ENCODE measurements around the gene DLG1. TPM values are rescaled to one million over a fixed set of nuclear protein-coding genes. Genes with fewer than 3 reads are reported as not detected.
"Not testable (repeated sequence)": the region's sequence is repeated elsewhere in the genome, so short reads cannot be mapped to it uniquely, and the experiment has no call there.

Gene DLG1
- total and polyA plus RNA-seq, 2 donors: 37.6 to 40.4 TPM

GRCh38 chr3:197085137-197085536 is 213.3 kb downstream of the DLG1 start:
- WGBS: 98% methylated on average over 4 of the region's 4 CpGs
- Histone ChIP-seq H3K27ac (ENCODE audit: low read depth in 1 of 2, low read length in 1 of 2) (no peak overlapping the region), H3K4me3 (ENCODE audit: low read length in 2 of 2) (no peak overlapping the region), H3K27me3 (ENCODE audit: control insufficient read depth in 2 of 2, insufficient read depth in 1 of 2, low read length in 1 of 2) (no peaks in the 10 kb centered on the region), H3K9me3 (ENCODE audit: control insufficient read depth in 2 of 2, insufficient read depth in 1 of 2, low read length in 1 of 2) (no peaks in the 10 kb centered on the region), H3K36me3 (ENCODE audit: control insufficient read depth in 2 of 2, insufficient read depth in 2 of 2, low read length in 1 of 2) (peaks cover 0 to 9% of the 10 kb centered on the region in 2 donors), H3K4me1 (ENCODE audit: control insufficient read depth in 2 of 2, insufficient read depth in 2 of 2, low read length in 2 of 2) (no peaks in the 10 kb centered on the region)
- DNase-seq (ENCODE audit: low read depth in 6 of 9, low spot score in 9 of 9): no peak

DNA sequence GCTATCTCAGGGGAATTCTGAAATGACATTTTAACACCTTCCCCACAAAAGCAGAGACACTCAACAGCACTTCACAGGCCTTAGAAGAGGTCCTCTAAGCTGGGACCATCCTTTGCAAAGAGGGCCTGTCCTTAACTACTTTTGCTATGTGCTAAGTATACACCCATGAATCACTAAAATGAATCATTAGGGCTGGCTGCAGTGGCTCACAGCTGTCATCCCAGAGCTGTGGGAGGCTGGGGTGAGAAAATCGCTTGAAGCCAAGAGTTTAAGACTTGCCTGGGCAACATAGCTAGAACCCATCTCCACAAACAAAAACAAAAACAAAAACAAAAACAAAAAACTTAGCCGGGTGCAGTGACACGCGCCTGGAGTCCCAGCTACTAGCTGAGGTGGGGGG is 214.9 kb downstream of the DLG1 start:
- peaks cover 0 to 9% of the 10 kb centered on the region in 2 donors for H3K36me3 ChIP-seq (ENCODE audit: control insufficient read depth in 2 of 2, insufficient read depth in 2 of 2, low read length in 1 of 2)
- 98% methylated on average over 4 of the region's 4 CpGs for WGBS
- no peaks in the 10 kb centered on the region for H3K27me3 ChIP-seq (ENCODE audit: control insufficient read depth in 2 of 2, insufficient read depth in 1 of 2, low read length in 1 of 2)
- H3K9me3 ChIP-seq (ENCODE audit: control insufficient read depth in 2 of 2, insufficient read depth in 1 of 2, low read length in 1 of 2): no peaks in the 10 kb centered on the region
- H3K4me1 ChIP-seq (ENCODE audit: control insufficient read depth in 2 of 2, insufficient read depth in 2 of 2, low read length in 2 of 2): no peaks in the 10 kb centered on the region
- no peak for DNase-seq (ENCODE audit: low read depth in 6 of 9, low spot score in 9 of 9)
- no peak overlapping the region for H3K27ac ChIP-seq (ENCODE audit: low read depth in 1 of 2, low read length in 1 of 2)
- no peak overlapping the region for H3K4me3 ChIP-seq (ENCODE audit: low read length in 2 of 2)

DNA sequence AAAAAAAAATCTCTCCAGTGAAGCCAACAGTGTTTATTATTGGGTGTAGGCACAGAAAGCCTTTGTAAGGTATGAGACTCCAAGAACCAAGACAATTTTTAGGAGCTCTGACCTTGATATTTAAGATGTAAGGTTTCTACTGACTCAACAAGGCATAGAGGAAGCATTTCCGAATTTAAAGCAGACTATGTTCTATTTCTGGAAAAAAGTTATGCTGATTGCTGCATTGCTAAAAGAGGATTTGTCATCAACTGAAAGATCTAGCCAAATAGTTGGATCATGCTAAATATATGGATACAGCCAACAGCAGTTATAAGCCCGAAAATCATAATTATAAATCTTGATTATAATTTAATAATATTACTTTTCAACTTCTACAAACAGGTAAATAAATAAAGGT is 215.5 kb downstream of the DLG1 start:
- H3K4me3 ChIP-seq (ENCODE audit: low read length in 2 of 2): no peak overlapping the region
- H3K9me3 ChIP-seq (ENCODE audit: control insufficient read depth in 2 of 2, insufficient read depth in 1 of 2, low read length in 1 of 2): no peaks in the 10 kb centered on the region
- H3K27ac ChIP-seq (ENCODE audit: low read depth in 1 of 2, low read length in 1 of 2): no peak overlapping the region
- no peaks in the 10 kb centered on the region for H3K4me1 ChIP-seq (ENCODE audit: control insufficient read depth in 2 of 2, insufficient read depth in 2 of 2, low read length in 2 of 2)
- DNase-seq (ENCODE audit: low read depth in 6 of 9, low spot score in 9 of 9): no peak
- H3K27me3 ChIP-seq (ENCODE audit: control insufficient read depth in 2 of 2, insufficient read depth in 1 of 2, low read length in 1 of 2): no peaks in the 10 kb centered on the region
- WGBS: 96% methylated on average over 2 of the region's 2 CpGs
- H3K36me3 ChIP-seq (ENCODE audit: control insufficient read depth in 2 of 2, insufficient read depth in 2 of 2, low read length in 1 of 2): peaks cover 2 to 9% of the 10 kb centered on the region in 2 donors

DNA sequence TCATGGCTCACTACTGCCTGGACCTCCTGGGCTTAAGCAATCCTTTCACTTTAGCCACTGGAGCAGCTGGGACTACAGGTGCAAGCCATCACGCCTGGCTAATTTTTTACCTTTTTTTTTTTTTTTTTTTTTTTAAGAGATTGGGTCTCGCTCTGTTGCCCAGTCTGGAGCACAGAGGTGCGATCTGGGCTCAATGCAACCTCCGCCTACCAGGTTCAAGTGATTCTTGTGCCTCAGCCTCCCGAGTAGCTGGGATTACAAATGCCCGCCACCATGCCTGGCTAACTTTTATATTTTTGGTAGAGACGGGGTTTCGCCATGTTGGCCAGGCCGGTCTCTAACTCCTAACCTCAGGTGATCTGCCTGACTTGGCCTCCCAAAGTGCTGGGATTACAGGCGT is 218.1 kb downstream of the DLG1 start:
- no peaks in the 10 kb centered on the region for H3K4me1 ChIP-seq (ENCODE audit: control insufficient read depth in 2 of 2, insufficient read depth in 2 of 2, low read length in 2 of 2)

DNA sequence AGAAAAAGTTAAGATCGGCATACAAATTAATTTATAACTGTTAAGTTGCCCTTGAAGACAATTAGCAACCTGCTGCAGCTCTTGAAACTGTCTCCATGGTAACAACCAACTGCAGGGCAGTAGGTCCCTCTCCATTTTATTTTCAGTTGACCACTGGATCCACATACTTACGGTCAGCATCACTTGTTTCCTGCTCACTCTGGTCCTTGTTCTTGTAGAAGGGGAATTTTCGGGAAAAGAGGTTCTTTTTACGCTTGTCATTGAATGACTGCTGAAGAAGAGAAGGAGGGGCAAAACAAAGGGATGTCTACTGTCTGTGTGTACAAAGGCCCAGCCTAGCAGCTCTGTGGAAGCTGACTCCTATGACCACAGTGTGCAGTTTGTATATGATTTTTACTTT is 222.0 kb downstream of the DLG1 start:
- H3K4me1 ChIP-seq (ENCODE audit: control insufficient read depth in 2 of 2, insufficient read depth in 2 of 2, low read length in 2 of 2): no peaks in the 10 kb centered on the region
- whole genome bisulfite sequencing: 98% methylated on average over 4 of the region's 4 CpGs
- H3K27me3 ChIP-seq (ENCODE audit: control insufficient read depth in 2 of 2, insufficient read depth in 1 of 2, low read length in 1 of 2): no peaks in the 10 kb centered on the region
- H3K4me3 ChIP-seq (ENCODE audit: low read length in 2 of 2): no peak overlapping the region
- no peak overlapping the region for H3K27ac ChIP-seq (ENCODE audit: low read depth in 1 of 2, low read length in 1 of 2)
- peaks cover 7 to 9% of the 10 kb centered on the region in 2 donors for H3K36me3 ChIP-seq (ENCODE audit: control insufficient read depth in 2 of 2, insufficient read depth in 2 of 2, low read length in 1 of 2)
- DNase-seq (ENCODE audit: low read depth in 6 of 9, low spot score in 9 of 9): no peak
- H3K9me3 ChIP-seq (ENCODE audit: control insufficient read depth in 2 of 2, insufficient read depth in 1 of 2, low read length in 1 of 2): no peaks in the 10 kb centered on the region

More for the DNA sequence above, 218.1 kb downstream of the DLG1 start:
- Histone ChIP-seq H3K9me3 (ENCODE audit: control insufficient read depth in 2 of 2, insufficient read depth in 1 of 2, low read length in 1 of 2) (no peaks in the 10 kb centered on the region), H3K36me3 (ENCODE audit: control insufficient read depth in 2 of 2, insufficient read depth in 2 of 2, low read length in 1 of 2) (peaks cover 7 to 14% of the 10 kb centered on the region in 2 donors), H3K27ac (ENCODE audit: low read depth in 1 of 2, low read length in 1 of 2) (no peak overlapping the region), H3K4me3 (ENCODE audit: low read length in 2 of 2) (no peak overlapping the region), H3K27me3 (ENCODE audit: control insufficient read depth in 2 of 2, insufficient read depth in 1 of 2, low read length in 1 of 2) (no peaks in the 10 kb centered on the region)
- no peak for DNase-seq (ENCODE audit: low read depth in 6 of 9, low spot score in 9 of 9)
- 98% methylated on average over 10 of the region's 10 CpGs for WGBS

GRCh38 chr3:197068077-197068476 is 230.3 kb downstream of the DLG1 start:
- 95% methylated on average over 1 of the region's 1 CpG for WGBS

DNA sequence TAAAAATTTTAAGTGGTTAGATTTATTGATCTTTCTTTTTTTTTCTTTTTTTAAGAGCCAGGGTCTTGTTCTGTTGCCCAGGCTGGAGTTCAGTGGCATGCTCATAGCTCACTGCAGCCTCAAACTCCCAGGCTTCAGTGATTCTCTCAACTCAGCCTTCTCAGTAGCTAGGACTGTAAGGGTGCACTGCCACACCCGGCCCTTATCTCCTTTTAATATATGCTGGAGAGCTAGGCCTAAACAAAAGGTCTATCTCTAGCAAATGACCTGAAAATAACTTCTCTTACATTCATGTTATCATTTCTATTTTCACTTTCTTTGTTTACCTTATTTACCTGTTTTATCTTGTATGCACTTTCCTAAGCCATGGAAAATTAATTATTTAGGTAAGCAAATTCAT is 233.6 kb downstream of the DLG1 start:
- H3K36me3 ChIP-seq (ENCODE audit: control insufficient read depth in 2 of 2, insufficient read depth in 2 of 2, low read length in 1 of 2): peaks cover 0 to 41% of the 10 kb centered on the region in 2 donors
- no peak for DNase-seq (ENCODE audit: low read depth in 6 of 9, low spot score in 9 of 9)
- no peaks in the 10 kb centered on the region for H3K27me3 ChIP-seq (ENCODE audit: control insufficient read depth in 2 of 2, insufficient read depth in 1 of 2, low read length in 1 of 2)
- no peak overlapping the region for H3K27ac ChIP-seq (ENCODE audit: low read depth in 1 of 2, low read length in 1 of 2)
- H3K9me3 ChIP-seq (ENCODE audit: control insufficient read depth in 2 of 2, insufficient read depth in 1 of 2, low read length in 1 of 2): no peaks in the 10 kb centered on the region
- WGBS: 100% methylated on average over 1 of the region's 1 CpG
- no peaks in the 10 kb centered on the region for H3K4me1 ChIP-seq (ENCODE audit: control insufficient read depth in 2 of 2, insufficient read depth in 2 of 2, low read length in 2 of 2)
- H3K4me3 ChIP-seq (ENCODE audit: low read length in 2 of 2): no peak overlapping the region

More at GRCh38 chr3:197068077-197068476, 230.3 kb downstream of the DLG1 start:
- no peak for DNase-seq (ENCODE audit: low read depth in 6 of 9, low spot score in 9 of 9)
- Histone ChIP-seq H3K27me3 (ENCODE audit: control insufficient read depth in 2 of 2, insufficient read depth in 1 of 2, low read length in 1 of 2) (no peaks in the 10 kb centered on the region), H3K9me3 (ENCODE audit: control insufficient read depth in 2 of 2, insufficient read depth in 1 of 2, low read length in 1 of 2) (no peaks in the 10 kb centered on the region), H3K4me3 (ENCODE audit: low read length in 2 of 2) (no peak overlapping the region), H3K36me3 (ENCODE audit: control insufficient read depth in 2 of 2, insufficient read depth in 2 of 2, low read length in 1 of 2) (peaks cover 0 to 17% of the 10 kb centered on the region in 2 donors), H3K4me1 (ENCODE audit: control insufficient read depth in 2 of 2, insufficient read depth in 2 of 2, low read length in 2 of 2) (no peaks in the 10 kb centered on the region), H3K27ac (ENCODE audit: low read depth in 1 of 2, low read length in 1 of 2) (no peak overlapping the region)

- no peak for DNase-seq (ENCODE audit: low read depth in 6 of 9, low spot score in 9 of 9)
- Histone ChIP-seq H3K27me3 (ENCODE audit: control insufficient read depth in 2 of 2, insufficient read depth in 1 of 2, low read length in 1 of 2) (no peaks in the 10 kb centered on the region), H3K27ac (ENCODE audit: low read depth in 1 of 2, low read length in 1 of 2) (no peak overlapping the region), H3K4me1 (ENCODE audit: control insufficient read depth in 2 of 2, insufficient read depth in 2 of 2, low read length in 2 of 2) (no peaks in the 10 kb centered on the region), H3K9me3 (ENCODE audit: control insufficient read depth in 2 of 2, insufficient read depth in 1 of 2, low read length in 1 of 2) (no peaks in the 10 kb centered on the region), H3K36me3 (ENCODE audit: control insufficient read depth in 2 of 2, insufficient read depth in 2 of 2, low read length in 1 of 2) (peaks cover under 1 to 58% of the 10 kb centered on the region in 2 donors), H3K4me3 (ENCODE audit: low read length in 2 of 2) (no peak overlapping the region)
- WGBS: 97% methylated on average over 4 of the region's 4 CpGs
These were observed 236.0 kb downstream of the DLG1 start for GRCh38 chr3:197062446-197062845.

- H3K27ac ChIP-seq (ENCODE audit: low read depth in 1 of 2, low read length in 1 of 2); H3K4me1 ChIP-seq (ENCODE audit: control insufficient read depth in 2 of 2, insufficient read depth in 2 of 2, low read length in 2 of 2); H3K9me3 ChIP-seq (ENCODE audit: control insufficient read depth in 2 of 2, insufficient read depth in 1 of 2, low read length in 1 of 2); H3K27me3 ChIP-seq (ENCODE audit: control insufficient read depth in 2 of 2, insufficient read depth in 1 of 2, low read length in 1 of 2); DNase-seq (ENCODE audit: low read depth in 6 of 9, low spot score in 9 of 9); H3K4me3 ChIP-seq (ENCODE audit: low read length in 2 of 2): not testable (repeated sequence)
- WGBS: 98% methylated on average over 6 of the region's 6 CpGs
- H3K36me3 ChIP-seq (ENCODE audit: control insufficient read depth in 2 of 2, insufficient read depth in 2 of 2, low read length in 1 of 2): peaks cover 22 to 42% of the 10 kb centered on the region in 2 donors
These were observed 246.8 kb downstream of the DLG1 start for GRCh38 chr3:197051637-197052036.

DNA sequence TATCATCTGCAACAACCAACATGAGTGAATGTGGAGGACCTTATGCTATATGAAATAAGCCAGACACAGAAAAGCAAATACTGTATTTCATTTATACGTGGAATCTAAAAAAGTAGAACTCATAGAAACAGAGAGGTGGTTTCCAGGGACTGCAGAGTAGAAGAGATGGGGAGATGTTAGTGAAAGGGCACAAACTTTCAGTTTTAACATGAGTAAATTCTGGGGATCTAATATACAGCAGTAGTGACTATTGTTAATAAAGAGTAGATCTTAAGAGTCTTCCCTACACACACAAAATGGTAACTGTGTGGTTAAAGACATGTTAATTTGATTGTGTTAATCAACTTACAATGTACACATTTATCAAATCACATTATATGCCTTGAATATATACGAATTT is 247.9 kb downstream of the DLG1 start:
- Histone ChIP-seq H3K27me3 (ENCODE audit: control insufficient read depth in 2 of 2, insufficient read depth in 1 of 2, low read length in 1 of 2) (no peaks in the 10 kb centered on the region), H3K4me3 (ENCODE audit: low read length in 2 of 2) (no peak overlapping the region), H3K36me3 (ENCODE audit: control insufficient read depth in 2 of 2, insufficient read depth in 2 of 2, low read length in 1 of 2) (peaks cover 18 to 37% of the 10 kb centered on the region in 2 donors), H3K4me1 (ENCODE audit: control insufficient read depth in 2 of 2, insufficient read depth in 2 of 2, low read length in 2 of 2) (no peaks in the 10 kb centered on the region), H3K27ac (ENCODE audit: low read depth in 1 of 2, low read length in 1 of 2) (no peak overlapping the region), H3K9me3 (ENCODE audit: control insufficient read depth in 2 of 2, insufficient read depth in 1 of 2, low read length in 1 of 2) (no peaks in the 10 kb centered on the region)
- no peak for DNase-seq (ENCODE audit: low read depth in 6 of 9, low spot score in 9 of 9)
- WGBS: 98% methylated on average over 2 of the region's 2 CpGs

Data from thymus (tissue), 11 donors.